Measurements from ENCODE around the gene JAML.

Gene JAML

GRCh38 chr11:118215262-118215661, 9.5 kb downstream of the JAML start:
- no peak for DNase-seq

- no peak for DNase-seq
Observed at GRCh38 chr11:118214210-118214914, 10.4 kb downstream of the JAML start.

- DNase-seq: no peak
Observed at GRCh38 chr11:118213781-118214180, 11.0 kb downstream of the JAML start.

- DNase-seq: no peak
Observed at GRCh38 chr11:118213201-118213600, 11.6 kb downstream of the JAML start.

- DNase-seq: no peak
Observed at GRCh38 chr11:118212781-118213191, 12.0 kb downstream of the JAML start.

GRCh38 chr11:118212131-118212725, 12.6 kb downstream of the JAML start:
- no peak for DNase-seq

- DNase-seq: no peak
Observed at GRCh38 chr11:118211006-118211405, 13.8 kb downstream of the JAML start.

- DNase-seq: no peak
Observed at GRCh38 chr11:118210323-118210722, 14.5 kb downstream of the JAML start.

- DNase-seq: no peak
Observed at GRCh38 chr11:118209033-118209432, 15.8 kb downstream of the JAML start.

GRCh38 chr11:118207079-118207478, 17.7 kb downstream of the JAML start:
- DNase-seq: no peak

GRCh38 chr11:118206391-118207031, 18.3 kb downstream of the JAML start:
- no peak for DNase-seq

GRCh38 chr11:118205606-118206378, 19.0 kb downstream of the JAML start:
- DNase-seq: no peak

GRCh38 chr11:118202599-118203422, 22.0 kb downstream of the JAML start:
- no peak for DNase-seq

- DNase-seq: no peak
Observed at GRCh38 chr11:118201966-118202365, 22.8 kb downstream of the JAML start.

GRCh38 chr11:118200901-118201680, 23.7 kb downstream of the JAML start:
- peak; percentile 28 for DNase-seq

GRCh38 chr11:118200497-118200896, 24.3 kb downstream of the JAML start:
- no peak for DNase-seq

- no peak for DNase-seq
Observed at GRCh38 chr11:118199135-118199534, 25.7 kb downstream of the JAML start.

GRCh38 chr11:118198370-118198769, 26.4 kb downstream of the JAML start:
- DNase-seq: peak; percentile 90

GRCh38 chr11:118194835-118195627, 29.8 kb downstream of the JAML start:
- DNase-seq: no peak

- DNase-seq: no peak
Observed at GRCh38 chr11:118193910-118194566, 30.8 kb downstream of the JAML start.
